Measurements from ENCODE around the gene VWA5B2.

Gene VWA5B2

GRCh38 chr3:184237807-184238206 is 8.4 kb downstream of the VWA5B2 start:
- TF ChIP-seq CTCF (conservative IDR thresholded peaks at IDR 0.05): no peak
- H3K27ac ChIP-seq: no peak overlapping the region

- TF ChIP-seq CTCF (conservative IDR thresholded peaks at IDR 0.05): no peak
- H3K27ac ChIP-seq: no peak overlapping the region
Measured at GRCh38 chr3:184238246-184238818, 8.9 kb downstream of the VWA5B2 start.

GRCh38 chr3:184239221-184239620 is 9.8 kb downstream of the VWA5B2 start:
- TF ChIP-seq CTCF (conservative IDR thresholded peaks at IDR 0.05): no peak

GRCh38 chr3:184239708-184240107 is 10.3 kb downstream of the VWA5B2 start:
- no peak for TF ChIP-seq CTCF (conservative IDR thresholded peaks at IDR 0.05)
- H3K27ac ChIP-seq: no peak overlapping the region

More at GRCh38 chr3:184239221-184239620, 9.8 kb downstream of the VWA5B2 start:
- H3K27ac ChIP-seq: no peak overlapping the region

- H3K27ac ChIP-seq: peak overlapping the region; percentile 64
Measured at GRCh38 chr3:184240384-184241140, 11.2 kb downstream of the VWA5B2 start.

GRCh38 chr3:184241141-184241446 is 11.7 kb downstream of the VWA5B2 start:
- H3K27ac ChIP-seq: peak overlapping the region; percentile 64
- no peak for TF ChIP-seq CTCF (conservative IDR thresholded peaks at IDR 0.05)

More at GRCh38 chr3:184240384-184241140, 11.2 kb downstream of the VWA5B2 start:
- TF ChIP-seq CTCF (conservative IDR thresholded peaks at IDR 0.05): no peak

- peak; percentile 83 for TF ChIP-seq CTCF (conservative IDR thresholded peaks at IDR 0.05)
- peak overlapping the region; percentile 64 for H3K27ac ChIP-seq
Measured at GRCh38 chr3:184241447-184242296, 12.3 kb downstream of the VWA5B2 start.

Measured in VCaP (cell line).